H1 (cell line): ENCODE results near the gene SLC44A5. TPM values are rescaled to one million over a fixed set of nuclear protein-coding genes. Genes with fewer than 3 reads are reported as not detected.

ENCODE experiments used
- CTCF ChIA-PET: fragments of 300-600 bp; sonication (Branson Sonifier 250); formaldehyde crosslinking; loops from one replicate; lab custom pipeline; 2021; ENCODE audit not compliant: partially characterized antibody; lab: Charles Lee
- POLR2A ChIA-PET: fragments of 300-600 bp; sonication (Branson Sonifier 250); formaldehyde crosslinking; loops from one replicate; lab custom pipeline; 2021; ENCODE audit warnings: inconsistent platforms; ENCODE audit not compliant: partially characterized antibody; lab: Charles Lee
- DNase-seq, 2 experiments: peaks; one replicate each; pipeline versions ENCODE4 v3.0.0 to v3.0.0-alpha.2; 2010 to 2022; ENCODE audit warnings: low spot score in 2 of 2, low read depth in 1 of 2, mixed read lengths in 1 of 2
- FAIRE-seq: peaks from 2 replicates; lab custom pipeline; 2011; peaks lifted over from hg19 to GRCh38; lab: Jason Lieb, UNC
- H2AFZ ChIP-seq: 2 replicates; pipeline ENCODE4 v1.8.1; 2012; ENCODE audit warnings: low read length, inconsistent platforms
- H2AK5ac ChIP-seq: 2 replicates; pipeline ENCODE4 v1.6.1; 2013; ENCODE audit warnings: low read depth, low read length
- H2BK120ac ChIP-seq: replicated peaks from 2 replicates; pipeline ENCODE3; 2013; ENCODE audit warnings: low read depth, low read length, inconsistent platforms
- H2BK12ac ChIP-seq: 2 replicates; pipeline ENCODE4 v1.6.1; 2013; ENCODE audit warnings: low read depth, low read length
- H2BK15ac ChIP-seq: 2 replicates; pipeline ENCODE4 v1.6.1; 2013; ENCODE audit warnings: low read length
- H2BK20ac ChIP-seq: 2 replicates; pipeline ENCODE4 v1.6.1; 2013; ENCODE audit warnings: low read length
- H2BK5ac ChIP-seq: 2 replicates; pipeline ENCODE4 v1.6.1; 2013; ENCODE audit warnings: low read depth, low read length
- H3K14ac ChIP-seq: 2 replicates; pipeline ENCODE4 v1.6.1; 2013; ENCODE audit warnings: inconsistent platforms; ENCODE audit not compliant: insufficient read length
- H3K18ac ChIP-seq: 2 replicates; pipeline ENCODE4 v1.6.1; 2013; ENCODE audit warnings: low read length; ENCODE audit errors: extremely low read depth
- H3K23ac ChIP-seq: 2 replicates; pipeline ENCODE4 v1.6.1; 2013; ENCODE audit warnings: inconsistent platforms; ENCODE audit not compliant: insufficient read length
- H3K23me2 ChIP-seq: 2 replicates; pipeline ENCODE4 v1.6.1; 2013; ENCODE audit warnings: low read depth, low read length
- H3K27ac ChIP-seq: 2 replicates; pipeline ENCODE4 v1.6.1; 2011; ENCODE audit warnings: low read depth, low read length, inconsistent platforms
- H3K27me3 ChIP-seq, 4 experiments: replicated peaks in 1 of 4; 1 replicate in 1 of 4; 2 replicates in 3 of 4; pipeline versions ENCODE4 v1.6.1 to v1.8.1; 2011 to 2013; ENCODE audit warnings: low read length in 3 of 4, mild to moderate bottlenecking in 3 of 4, inconsistent platforms in 2 of 4, mixed read lengths in 2 of 4, moderate library complexity in 1 of 4; ENCODE audit not compliant: control insufficient read depth in 3 of 4, insufficient read depth in 3 of 4; ENCODE audit errors: extremely low read depth in 1 of 4
- H3K36me3 ChIP-seq, 4 experiments: 2 replicates each; pipeline versions ENCODE4 v1.6.1 to v1.8.1; 2011 to 2013; ENCODE audit warnings: mild to moderate bottlenecking in 4 of 4, low read length in 3 of 4, moderate library complexity in 2 of 4, control low read depth in 1 of 4, inconsistent platforms in 1 of 4; ENCODE audit not compliant: insufficient read depth in 4 of 4, control insufficient read depth in 2 of 4
- H3K4ac ChIP-seq: replicated peaks from 2 replicates; pipeline ENCODE3; 2013; ENCODE audit warnings: low read length, low read depth, mixed read lengths, inconsistent platforms; ENCODE audit not compliant: insufficient read length
- H3K4me1 ChIP-seq, 4 experiments: replicated peaks in 1 of 4; 1 replicate in 1 of 4; 2 replicates in 3 of 4; pipeline versions ENCODE4 v1.6.1 to v1.8.1; 2011 to 2013; ENCODE audit warnings: low read length in 3 of 4, inconsistent platforms in 2 of 4, mixed read lengths in 1 of 4; ENCODE audit not compliant: insufficient read depth in 4 of 4, control insufficient read depth in 3 of 4
- H3K4me2 ChIP-seq, 2 experiments: 2 replicates each; pipeline versions ENCODE4 v1.6.1 to v1.8.1; 2011 to 2013; ENCODE audit warnings: low read depth in 2 of 2, low read length in 2 of 2, control low read depth in 1 of 2, inconsistent platforms in 1 of 2, mild to moderate bottlenecking in 1 of 2; ENCODE audit not compliant: insufficient read depth in 1 of 2
- H3K4me3 ChIP-seq, 4 experiments: fragments of 200-600, 300-600 bp in 1 of 4; sonication (generic), shearing (Covaris generic), sonication (Bioruptor Twin) in 1 of 4; 2 replicates each; pipeline versions ENCODE4 v1.5.1 to v1.8.1; 2011 to 2016; ENCODE audit warnings: low read length in 4 of 4, low read depth in 3 of 4, control low read depth in 2 of 4, inconsistent platforms in 2 of 4, mild to moderate bottlenecking in 2 of 4, mixed read lengths in 1 of 4, moderate library complexity in 1 of 4; ENCODE audit not compliant: insufficient read depth in 2 of 4; ENCODE audit errors: extremely low read depth in 1 of 4
- H3K56ac ChIP-seq: replicated peaks from 2 replicates; pipeline ENCODE3; 2013; ENCODE audit warnings: low read depth, mild to moderate bottlenecking, mixed read lengths, low read length, inconsistent platforms; ENCODE audit not compliant: insufficient read length
- H3K79me1 ChIP-seq: 2 replicates; pipeline ENCODE4 v1.6.1; 2013; ENCODE audit warnings: low read depth, low read length, control low read depth
- H3K79me2 ChIP-seq, 2 experiments: 2 replicates each; pipeline versions ENCODE4 v1.6.1 to v1.8.1; 2012 to 2013; ENCODE audit warnings: low read length in 2 of 2, mild to moderate bottlenecking in 2 of 2, inconsistent platforms in 1 of 2; ENCODE audit not compliant: insufficient read depth in 2 of 2, control insufficient read depth in 1 of 2
- H3K9ac ChIP-seq, 4 experiments: replicated peaks in 1 of 4; 1 replicate in 1 of 4; 2 replicates in 3 of 4; pipeline versions ENCODE4 v1.6.1 to v1.8.1; 2011 to 2013; ENCODE audit warnings: low read depth in 3 of 4, low read length in 3 of 4, control low read depth in 2 of 4, mild to moderate bottlenecking in 2 of 4, moderate library complexity in 2 of 4, inconsistent platforms in 1 of 4; ENCODE audit errors: extremely low read depth in 1 of 4
- H3K9me3 ChIP-seq, 2 experiments: 2 replicates each; pipeline versions ENCODE4 v1.6.1 to v1.8.1; 2012 to 2013; ENCODE audit warnings: mild to moderate bottlenecking in 2 of 2, moderate library complexity in 2 of 2, control low read depth in 1 of 2, inconsistent platforms in 1 of 2, low read depth in 1 of 2, low read length in 1 of 2, mixed read lengths in 1 of 2; ENCODE audit not compliant: insufficient read depth in 2 of 2
- H4K20me1 ChIP-seq, 2 experiments: replicated peaks in 1 of 2; 2 replicates each; pipeline versions ENCODE3 to v1.8.1; 2011 to 2013; ENCODE audit warnings: inconsistent platforms in 2 of 2, low read length in 2 of 2, mild to moderate bottlenecking in 1 of 2; ENCODE audit not compliant: insufficient read depth in 2 of 2, control insufficient read depth in 1 of 2
- H4K5ac ChIP-seq: 2 replicates; pipeline ENCODE4 v1.6.1; 2013; ENCODE audit warnings: low read length, low read depth, mixed read lengths, inconsistent platforms; ENCODE audit not compliant: insufficient read length
- H4K8ac ChIP-seq: 2 replicates; pipeline ENCODE4 v1.8.0; 2013; ENCODE audit warnings: mild to moderate bottlenecking, moderate library complexity, low read length, inconsistent platforms; ENCODE audit not compliant: insufficient read depth; ENCODE audit errors: extremely low read depth
- H4K91ac ChIP-seq: replicated peaks from 2 replicates; pipeline ENCODE3; 2013; ENCODE audit warnings: low read length, mixed read lengths, inconsistent platforms; ENCODE audit not compliant: insufficient read length
- EGR1 ChIP-seq: IDR thresholded peaks from 2 replicates; pipeline ENCODE4 v1.6.1; 2011; ENCODE audit warnings: low read depth, low read length, borderline replicate concordance
- HDAC6 ChIP-seq: IDR thresholded peaks from one replicate; pipeline ENCODE4 v1.7.1; 2012; ENCODE audit warnings: low read depth, mild to moderate bottlenecking, inconsistent platforms, low read length, moderate library complexity
- JUND ChIP-seq: IDR thresholded peaks from 2 replicates; pipeline ENCODE4 v1.6.1; 2011; ENCODE audit warnings: mild to moderate bottlenecking, improper control_type of control experiment, low read length
- KDM1A ChIP-seq: fragments of 200-600, 300-600 bp; sonication (generic); IDR thresholded peaks from 2 replicates; pipeline ENCODE4 v1.7.1; 2016; ENCODE audit warnings: mild to moderate bottlenecking, low read length, borderline replicate concordance
- KDM5A ChIP-seq: fragments of 200-600 bp; IDR thresholded peaks from 2 replicates; pipeline ENCODE4 v1.7.1; 2012; ENCODE audit warnings: mild to moderate bottlenecking, low read length, inconsistent platforms, mixed read lengths
- NRF1 ChIP-seq: IDR thresholded peaks from 2 replicates; pipeline ENCODE4 v1.6.1; 2011; ENCODE audit warnings: mild to moderate bottlenecking, low read depth, low read length, improper control_type of control experiment
- POLR2AphosphoS5 ChIP-seq: IDR thresholded peaks from 2 replicates; pipeline ENCODE4 v1.6.1; 2011; ENCODE audit warnings: low read depth, low read length
- WGBS, 2 experiments: shearing (Covaris generic) in 1 of 2; methylation state at CpG; one replicate each; pipeline versions ENCODE4 v1.1.6 to v1.1.7; 2013 to 2015; ENCODE audit warnings: low lambda C conversion rate in 2 of 2, mixed read lengths in 2 of 2, inconsistent platforms in 1 of 2, low coverage in 1 of 2, missing lambda C conversion rate in 1 of 2; ENCODE audit not compliant: insufficient replicate concordance in 2 of 2, insufficient coverage in 1 of 2, insufficient read length in 1 of 2; ENCODE audit errors: extremely low coverage in 1 of 2, missing lambda C conversion rate in 1 of 2; 5-methylcytosine and 5-hydroxymethylcytosine counted together
- polyA plus RNA-seq, 7 experiments: library from polyadenylated mRNA; depleted of rRNA in 3 of 7; stranded (reverse) in 5 of 7; unstranded in 2 of 7; fragments of >200 nt in 5 of 7; fragments of 200-250 nt in 2 of 7; gene quantifications; 1 replicate in 5 of 7; 2 replicates in 1 of 7; 4 replicates in 1 of 7; pipeline versions ENCODE4 v1.2.1 to v1.2.3, GENCODE V29; 2011 to 2013; ENCODE audit warnings: missing spikeins in 2 of 7, mixed read lengths in 2 of 7
- total RNA-seq: library from RNA; stranded (reverse); fragmentation: NEBNext Ultra II Directional; extraction: Animal tissue kit (Norgen Biotek cat#: 25700); gene quantifications from 2 replicates; pipeline ENCODE4 v1.2.1, GENCODE V29; 2021
- TF ChIP-seq, protein P1 (sequence below): IDR thresholded peaks from 2 replicates; pipeline ENCODE4 v1.6.1; 2011; ENCODE audit warnings: low read length, improper control_type of control experiment
- TF ChIP-seq, protein P2 (sequence below): IDR thresholded peaks from 2 replicates; pipeline ENCODE4 v1.6.1; 2012; ENCODE audit warnings: inconsistent platforms

SLC44A5 gene
- total and polyA plus RNA-seq, 2 of the 8 experiments (the other 6 are each of a cell fraction or from before 2014, with no cell fraction given), result 1.8 to 3.3 TPM

DNA sequence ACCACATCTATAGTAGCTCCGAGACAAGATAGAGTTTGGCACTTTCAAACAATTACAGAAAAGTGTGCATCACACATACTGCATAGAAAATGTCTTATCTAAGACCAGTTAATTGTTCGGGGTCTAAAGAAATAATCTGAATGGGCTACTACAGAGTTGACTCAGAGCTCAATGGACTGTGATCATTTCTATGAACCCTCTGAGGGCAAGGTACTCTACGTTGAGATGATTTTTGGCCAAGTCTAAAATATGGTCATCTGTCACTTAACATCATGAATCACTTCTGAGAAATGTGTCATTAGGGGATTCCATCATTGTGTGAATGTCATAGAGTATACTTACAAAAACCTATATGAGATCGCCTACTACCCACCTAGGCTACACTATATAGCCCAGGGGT lies 123.5 kb downstream of the SLC44A5 start:
- Histone ChIP-seq H2AFZ (no peak overlapping the region), H3K18ac (no peak overlapping the region), H2BK20ac (no peak overlapping the region), H2BK5ac (no peak overlapping the region), H3K9ac (no peak overlapping the region), H4K8ac (no peak overlapping the region), H3K4ac (no peak overlapping the region), H3K36me3 (no peaks in the 10 kb centered on the region), H2BK12ac (no peak overlapping the region), H3K27me3 (no peaks in the 10 kb centered on the region), H3K4me3 (no peak overlapping the region), H2BK120ac (no peak overlapping the region), H3K14ac (no peak overlapping the region), H3K4me1 (no peaks in the 10 kb centered on the region), H2BK15ac (no peak overlapping the region), H4K5ac (no peak overlapping the region), H3K27ac (no peak overlapping the region), H4K20me1 (no peaks in the 10 kb centered on the region), H4K91ac (no peak overlapping the region), H3K23ac (no peak overlapping the region), H3K4me2 (no peak overlapping the region), H3K79me1 (no peaks in the 10 kb centered on the region), H3K9me3 (peaks cover 9% of the 10 kb centered on the region in 2 experiments; a peak in 3 of 4 replicates), H2AK5ac (no peak overlapping the region), H3K79me2 (no peaks in the 10 kb centered on the region), H3K23me2 (no peaks in the 10 kb centered on the region), H3K56ac (no peak overlapping the region)
- ChIA-PET POLR2A (no interaction called here), CTCF (no interaction called here)
- no peak for TF ChIP-seq KDM5A
- TF ChIP-seq HDAC6, result no peak
- TF ChIP-seq JUND, result no peak
- TF ChIP-seq KDM1A, result no peak
- TF ChIP-seq, protein P1, sequence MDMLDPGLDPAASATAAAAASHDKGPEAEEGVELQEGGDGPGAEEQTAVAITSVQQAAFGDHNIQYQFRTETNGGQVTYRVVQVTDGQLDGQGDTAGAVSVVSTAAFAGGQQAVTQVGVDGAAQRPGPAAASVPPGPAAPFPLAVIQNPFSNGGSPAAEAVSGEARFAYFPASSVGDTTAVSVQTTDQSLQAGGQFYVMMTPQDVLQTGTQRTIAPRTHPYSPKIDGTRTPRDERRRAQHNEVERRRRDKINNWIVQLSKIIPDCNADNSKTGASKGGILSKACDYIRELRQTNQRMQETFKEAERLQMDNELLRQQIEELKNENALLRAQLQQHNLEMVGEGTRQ, result no peak
- TF ChIP-seq, protein P2, sequence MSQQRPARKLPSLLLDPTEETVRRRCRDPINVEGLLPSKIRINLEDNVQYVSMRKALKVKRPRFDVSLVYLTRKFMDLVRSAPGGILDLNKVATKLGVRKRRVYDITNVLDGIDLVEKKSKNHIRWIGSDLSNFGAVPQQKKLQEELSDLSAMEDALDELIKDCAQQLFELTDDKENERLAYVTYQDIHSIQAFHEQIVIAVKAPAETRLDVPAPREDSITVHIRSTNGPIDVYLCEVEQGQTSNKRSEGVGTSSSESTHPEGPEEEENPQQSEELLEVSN, result no peak
- TF ChIP-seq EGR1, result no peak
- TF ChIP-seq POLR2AphosphoS5, result no peak
- TF ChIP-seq NRF1, result no peak
- FAIRE-seq (no peak), DNase-seq (no peak)
- 85% methylated on average over 4 of the region's 4 CpGs; no CpG with 5 or more reads in 1 of the 2 experiments for WGBS, 2 experiments
